ENCODE measurements around the gene SYT10. TPM values are rescaled to one million over a fixed set of nuclear protein-coding genes. Genes with fewer than 3 reads are reported as not detected.
"Not testable (repeated sequence)": the region's sequence is repeated elsewhere in the genome, so short reads cannot be mapped to it uniquely, and the experiment has no call there.

The SYT10 gene
- total RNA-seq, 5 donors from 2014 or later (not counting 1 experiment from before 2014, with no cell fraction given) = not detected

- H3K4me3 Mint-ChIP-seq = no peak overlapping the region
Measured at GRCh38 chr12:33432992-33433391, 6.6 kb downstream of the SYT10 start.

GRCh38 chr12:33431648-33432047 lies 8.0 kb downstream of the SYT10 start:
- ATAC-seq (replicated peaks in 1 of 4) = no peak
- ChIA-PET POLR2A (no interaction called here), CTCF (no interaction called here)
- Mint-ChIP-seq H3K9me3 (peaks cover 0 to 7% (median 0%) of the 10 kb centered on the region in 3 donors), H3K27me3 (peaks cover 2 to 7% of the 10 kb centered on the region in 2 donors), H3K4me1 (no peaks in the 10 kb centered on the region), H3K4me3 (no peak overlapping the region), H3K36me3 (no peaks in the 10 kb centered on the region), H3K27ac (no peak overlapping the region)
- no peak overlapping the region for H3K27ac ChIP-seq (ENCODE audit: low read length)
- H3K9me3 ChIP-seq = no peaks in the 10 kb centered on the region
- no peaks in the 10 kb centered on the region for H3K27me3 ChIP-seq (replicated peaks in 1 of 2; ENCODE audit: control insufficient read depth in 2 of 2, extremely low read depth in 1 of 2, insufficient read depth in 2 of 2, low read length in 1 of 2)
- H3K4me3 ChIP-seq (ENCODE audit: control insufficient read depth in 1 of 2, extremely low read depth in 1 of 2, low read length in 1 of 2) = no peak overlapping the region
- no peak for DNase-seq
- no peaks in the 10 kb centered on the region for H3K4me1 ChIP-seq (ENCODE audit: control insufficient read depth in 1 of 2, extremely low read depth in 1 of 2, insufficient read depth in 2 of 2, low read length in 2 of 2)
- WGBS (ENCODE audit: insufficient coverage) = no CpG with 5 or more reads among the region's 1 CpG
- no peaks in the 10 kb centered on the region for H3K36me3 ChIP-seq (ENCODE audit: control insufficient read depth in 2 of 2, extremely low read depth in 1 of 2, insufficient read depth in 1 of 2, low read length in 1 of 2)

More at GRCh38 chr12:33432992-33433391, 6.6 kb downstream of the SYT10 start:
- Mint-ChIP-seq H3K27ac (no peak overlapping the region), H3K4me1 (no peaks in the 10 kb centered on the region), H3K27me3 (peaks cover 8% of the 10 kb centered on the region in 2 donors), H3K36me3 (no peaks in the 10 kb centered on the region), H3K9me3 (peaks cover 0 to 7% (median 0%) of the 10 kb centered on the region in 3 donors)
- Histone ChIP-seq H3K4me1 (ENCODE audit: control insufficient read depth in 1 of 2, extremely low read depth in 1 of 2, insufficient read depth in 2 of 2, low read length in 2 of 2) (no peaks in the 10 kb centered on the region), H3K27me3 (replicated peaks in 1 of 2; ENCODE audit: control insufficient read depth in 2 of 2, extremely low read depth in 1 of 2, insufficient read depth in 2 of 2, low read length in 1 of 2) (peaks cover 3 to 6% of the 10 kb centered on the region in 2 experiments), H3K9me3 (no peaks in the 10 kb centered on the region), H3K36me3 (ENCODE audit: control insufficient read depth in 2 of 2, extremely low read depth in 1 of 2, insufficient read depth in 1 of 2, low read length in 1 of 2) (no peaks in the 10 kb centered on the region), H3K27ac (ENCODE audit: low read length) (no peak overlapping the region), H3K4me3 (ENCODE audit: control insufficient read depth in 1 of 2, extremely low read depth in 1 of 2, low read length in 1 of 2) (no peak overlapping the region)
- DNase-seq = no peak
- POLR2A ChIA-PET = interaction anchor here in 1 of 2 donors (0.6 kb wide), 1 partner anchor 1806 kb away, joined by 3 read pairs; no protein-coding TSS in a partner anchor
- no peak for ATAC-seq (replicated peaks in 1 of 4)
- CTCF ChIA-PET = no interaction called here

- Mint-ChIP-seq H3K4me1 (no peaks in the 10 kb centered on the region), H3K27ac (no peak overlapping the region), H3K36me3 (no peaks in the 10 kb centered on the region), H3K4me3 (no peak overlapping the region), H3K27me3 (peaks cover 0 to 3% of the 10 kb centered on the region in 2 donors), H3K9me3 (peaks cover 0 to 7% (median 0%) of the 10 kb centered on the region in 3 donors)
- no peak overlapping the region for H3K27ac ChIP-seq (ENCODE audit: low read length)
- H3K36me3 ChIP-seq (ENCODE audit: control insufficient read depth in 2 of 2, extremely low read depth in 1 of 2, insufficient read depth in 1 of 2, low read length in 1 of 2) = no peaks in the 10 kb centered on the region
- ATAC-seq (replicated peaks in 1 of 4) (no peak), DNase-seq (no peak)
- ChIA-PET CTCF (no interaction called here), POLR2A (no interaction called here)
- no peak overlapping the region for H3K4me3 ChIP-seq (ENCODE audit: control insufficient read depth in 1 of 2, extremely low read depth in 1 of 2, low read length in 1 of 2)
- no peaks in the 10 kb centered on the region for H3K9me3 ChIP-seq
- no peaks in the 10 kb centered on the region for H3K4me1 ChIP-seq (ENCODE audit: control insufficient read depth in 1 of 2, extremely low read depth in 1 of 2, insufficient read depth in 2 of 2, low read length in 2 of 2)
- 76% methylated on average over 2 of the region's 2 CpGs for WGBS (ENCODE audit: insufficient coverage)
- no peaks in the 10 kb centered on the region for H3K27me3 ChIP-seq (replicated peaks in 1 of 2; ENCODE audit: control insufficient read depth in 2 of 2, extremely low read depth in 1 of 2, insufficient read depth in 2 of 2, low read length in 1 of 2)
Measured at GRCh38 chr12:33429468-33429867, 10.2 kb downstream of the SYT10 start.

GRCh38 chr12:33427071-33427470 lies 12.5 kb downstream of the SYT10 start:
- no peaks in the 10 kb centered on the region for H3K36me3 ChIP-seq (ENCODE audit: control insufficient read depth in 2 of 2, extremely low read depth in 1 of 2, insufficient read depth in 1 of 2, low read length in 1 of 2)
- no peak for DNase-seq
- ATAC-seq (replicated peaks in 1 of 4) = no peak
- H3K4me3 Mint-ChIP-seq = no peak overlapping the region
- no peaks in the 10 kb centered on the region for H3K36me3 Mint-ChIP-seq
- no peak overlapping the region for H3K4me3 ChIP-seq (ENCODE audit: control insufficient read depth in 1 of 2, extremely low read depth in 1 of 2, low read length in 1 of 2)
- CTCF ChIA-PET = no interaction called here
- peaks cover 0 to 7% (median 0%) of the 10 kb centered on the region in 3 donors for H3K9me3 Mint-ChIP-seq
- no peak overlapping the region for H3K27ac Mint-ChIP-seq
- H3K27ac ChIP-seq (ENCODE audit: low read length) = no peak overlapping the region
- H3K9me3 ChIP-seq = no peaks in the 10 kb centered on the region
- no peaks in the 10 kb centered on the region for H3K4me1 ChIP-seq (ENCODE audit: control insufficient read depth in 1 of 2, extremely low read depth in 1 of 2, insufficient read depth in 2 of 2, low read length in 2 of 2)
- POLR2A ChIA-PET = no interaction called here
- H3K27me3 Mint-ChIP-seq = no peaks in the 10 kb centered on the region
- H3K4me1 Mint-ChIP-seq = no peaks in the 10 kb centered on the region
- no peaks in the 10 kb centered on the region for H3K27me3 ChIP-seq (replicated peaks in 1 of 2; ENCODE audit: control insufficient read depth in 2 of 2, extremely low read depth in 1 of 2, insufficient read depth in 2 of 2, low read length in 1 of 2)
- no CpG with 5 or more reads among the region's 2 CpGs for WGBS (ENCODE audit: insufficient coverage)

GRCh38 chr12:33423706-33424105 lies 15.9 kb downstream of the SYT10 start:
- no peaks in the 10 kb centered on the region for H3K9me3 ChIP-seq
- no peaks in the 10 kb centered on the region for H3K4me1 Mint-ChIP-seq
- no peak overlapping the region for H3K27ac Mint-ChIP-seq
- H3K27me3 ChIP-seq (replicated peaks in 1 of 2; ENCODE audit: control insufficient read depth in 2 of 2, extremely low read depth in 1 of 2, insufficient read depth in 2 of 2, low read length in 1 of 2) = no peaks in the 10 kb centered on the region
- no peaks in the 10 kb centered on the region for H3K27me3 Mint-ChIP-seq
- no peak overlapping the region for H3K4me3 Mint-ChIP-seq
- WGBS (ENCODE audit: insufficient coverage) = no CpG with 5 or more reads among the region's 1 CpG
- H3K27ac ChIP-seq (ENCODE audit: low read length) = no peak overlapping the region
- no peaks in the 10 kb centered on the region for H3K36me3 Mint-ChIP-seq
- ATAC-seq (replicated peaks in 1 of 4) (no peak), DNase-seq (no peak)
- H3K4me3 ChIP-seq (ENCODE audit: control insufficient read depth in 1 of 2, extremely low read depth in 1 of 2, low read length in 1 of 2) = no peak overlapping the region
- CTCF ChIA-PET = no interaction called here
- H3K4me1 ChIP-seq (ENCODE audit: control insufficient read depth in 1 of 2, extremely low read depth in 1 of 2, insufficient read depth in 2 of 2, low read length in 2 of 2) = no peaks in the 10 kb centered on the region
- peaks cover 0 to 4% (median 0%) of the 10 kb centered on the region in 3 donors for H3K9me3 Mint-ChIP-seq
- no peaks in the 10 kb centered on the region for H3K36me3 ChIP-seq (ENCODE audit: control insufficient read depth in 2 of 2, extremely low read depth in 1 of 2, insufficient read depth in 1 of 2, low read length in 1 of 2)
- POLR2A ChIA-PET = no interaction called here

- H3K9me3 ChIP-seq; H3K27me3 Mint-ChIP-seq; H3K4me3 ChIP-seq (ENCODE audit: control insufficient read depth in 1 of 2, extremely low read depth in 1 of 2, low read length in 1 of 2); H3K4me1 Mint-ChIP-seq; H3K4me3 Mint-ChIP-seq; POLR2A ChIA-PET; H3K27ac ChIP-seq (ENCODE audit: low read length); H3K9me3 Mint-ChIP-seq; H3K4me1 ChIP-seq (ENCODE audit: control insufficient read depth in 1 of 2, extremely low read depth in 1 of 2, insufficient read depth in 2 of 2, low read length in 2 of 2); H3K36me3 ChIP-seq (ENCODE audit: control insufficient read depth in 2 of 2, extremely low read depth in 1 of 2, insufficient read depth in 1 of 2, low read length in 1 of 2); H3K27ac Mint-ChIP-seq; ATAC-seq (replicated peaks in 1 of 4); H3K27me3 ChIP-seq (replicated peaks in 1 of 2; ENCODE audit: control insufficient read depth in 2 of 2, extremely low read depth in 1 of 2, insufficient read depth in 2 of 2, low read length in 1 of 2); DNase-seq; H3K36me3 Mint-ChIP-seq: not testable (repeated sequence)
- WGBS (ENCODE audit: insufficient coverage) = no CpG with 5 or more reads among the region's 6 CpGs
- CTCF ChIA-PET = interaction anchor here in 1 of 2 donors (0.7 kb wide), 2 partner anchors 13 to 819 kb away, joined by 3 to 6 read pairs; no protein-coding TSS in a partner anchor
Measured at GRCh38 chr12:33412410-33412809, 27.2 kb downstream of the SYT10 start.

GRCh38 chr12:33383503-33383902 lies 56.1 kb downstream of the SYT10 start:
- Histone ChIP-seq H3K9me3 (no peaks in the 10 kb centered on the region), H3K27me3 (replicated peaks in 1 of 2; ENCODE audit: control insufficient read depth in 2 of 2, extremely low read depth in 1 of 2, insufficient read depth in 2 of 2, low read length in 1 of 2) (no peaks in the 10 kb centered on the region), H3K27ac (ENCODE audit: low read length) (no peak overlapping the region), H3K36me3 (ENCODE audit: control insufficient read depth in 2 of 2, extremely low read depth in 1 of 2, insufficient read depth in 1 of 2, low read length in 1 of 2) (no peaks in the 10 kb centered on the region), H3K4me3 (ENCODE audit: control insufficient read depth in 1 of 2, extremely low read depth in 1 of 2, low read length in 1 of 2) (no peak overlapping the region), H3K4me1 (ENCODE audit: control insufficient read depth in 1 of 2, extremely low read depth in 1 of 2, insufficient read depth in 2 of 2, low read length in 2 of 2) (no peaks in the 10 kb centered on the region)
- POLR2A ChIA-PET = no interaction called here
- no peak overlapping the region for H3K4me3 Mint-ChIP-seq
- WGBS (ENCODE audit: insufficient coverage) = no CpG with 5 or more reads among the region's 4 CpGs
- H3K9me3 Mint-ChIP-seq = peaks cover 0 to 2% (median 0%) of the 10 kb centered on the region in 3 donors
- H3K4me1 Mint-ChIP-seq = no peaks in the 10 kb centered on the region
- DNase-seq = no peak
- H3K27ac Mint-ChIP-seq = no peak overlapping the region
- ATAC-seq (replicated peaks in 1 of 4) = no peak
- H3K36me3 Mint-ChIP-seq = no peaks in the 10 kb centered on the region
- CTCF ChIA-PET = no interaction called here
- no peaks in the 10 kb centered on the region for H3K27me3 Mint-ChIP-seq

All from T-cell (primary cell).